IPS-11a (cell line): ENCODE measurements around the gene TDG.

Experiments
- H3K4me3 ChIP-seq: one replicate; pipeline ENCODE4 v1.5.1; 2013; ENCODE audit warnings: low read depth, low read length, control low read depth

Gene TDG

DNA sequence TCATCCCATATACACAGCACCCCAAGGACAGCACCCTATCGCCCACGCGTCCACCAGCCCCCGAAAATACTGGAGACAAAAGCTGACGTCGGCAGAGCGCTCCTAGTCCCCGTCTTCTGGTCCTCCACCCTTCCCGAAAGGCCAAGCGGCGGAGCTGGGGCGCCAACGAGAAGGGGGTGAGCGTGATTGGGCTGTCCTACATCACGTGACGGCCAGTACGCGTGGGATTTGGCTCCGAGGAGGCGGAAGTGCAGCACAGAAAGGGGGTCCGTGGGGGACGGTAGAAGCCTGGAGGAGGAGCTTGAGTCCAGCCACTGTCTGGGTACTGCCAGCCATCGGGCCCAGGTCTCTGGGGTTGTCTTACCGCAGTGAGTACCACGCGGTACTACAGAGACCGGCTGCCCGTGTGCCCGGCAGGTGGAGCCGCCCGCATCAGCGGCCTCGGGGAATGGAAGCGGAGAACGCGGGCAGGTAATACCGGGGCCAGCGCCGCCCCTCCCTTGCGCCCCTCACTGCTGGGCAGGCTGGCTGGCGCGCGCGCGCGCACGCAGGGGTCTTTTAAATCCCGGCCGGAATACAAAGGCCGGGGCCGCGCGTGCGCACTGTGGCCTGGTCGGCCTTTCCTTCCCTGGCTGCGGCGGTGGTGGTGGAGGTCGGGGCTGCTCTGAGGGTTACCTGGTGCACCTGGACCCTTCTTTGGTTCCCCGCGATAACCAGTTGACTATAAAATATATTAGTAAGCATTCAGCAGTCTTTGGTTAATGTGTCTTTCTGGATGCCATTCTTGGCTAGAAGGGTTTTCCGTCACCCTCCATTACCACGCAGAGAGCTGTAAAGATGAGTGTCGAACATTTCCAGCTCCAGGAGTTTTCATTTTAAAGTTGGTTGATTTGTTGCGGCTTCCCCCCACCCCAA is at the start of gene TDG:
Gene TDG (plus strand): TSS at position 283 of the 915 bp plus-strand sequence. CDS start 166 bp downstream, at position 449.
- H3K4me3 ChIP-seq = peak within 1 kb of the TSS; percentile 82

- H3K4me3 ChIP-seq = no peak overlapping the region
These were observed 47.8 kb upstream of the TDG start for GRCh38 chr12:103917873-103918272.

DNA sequence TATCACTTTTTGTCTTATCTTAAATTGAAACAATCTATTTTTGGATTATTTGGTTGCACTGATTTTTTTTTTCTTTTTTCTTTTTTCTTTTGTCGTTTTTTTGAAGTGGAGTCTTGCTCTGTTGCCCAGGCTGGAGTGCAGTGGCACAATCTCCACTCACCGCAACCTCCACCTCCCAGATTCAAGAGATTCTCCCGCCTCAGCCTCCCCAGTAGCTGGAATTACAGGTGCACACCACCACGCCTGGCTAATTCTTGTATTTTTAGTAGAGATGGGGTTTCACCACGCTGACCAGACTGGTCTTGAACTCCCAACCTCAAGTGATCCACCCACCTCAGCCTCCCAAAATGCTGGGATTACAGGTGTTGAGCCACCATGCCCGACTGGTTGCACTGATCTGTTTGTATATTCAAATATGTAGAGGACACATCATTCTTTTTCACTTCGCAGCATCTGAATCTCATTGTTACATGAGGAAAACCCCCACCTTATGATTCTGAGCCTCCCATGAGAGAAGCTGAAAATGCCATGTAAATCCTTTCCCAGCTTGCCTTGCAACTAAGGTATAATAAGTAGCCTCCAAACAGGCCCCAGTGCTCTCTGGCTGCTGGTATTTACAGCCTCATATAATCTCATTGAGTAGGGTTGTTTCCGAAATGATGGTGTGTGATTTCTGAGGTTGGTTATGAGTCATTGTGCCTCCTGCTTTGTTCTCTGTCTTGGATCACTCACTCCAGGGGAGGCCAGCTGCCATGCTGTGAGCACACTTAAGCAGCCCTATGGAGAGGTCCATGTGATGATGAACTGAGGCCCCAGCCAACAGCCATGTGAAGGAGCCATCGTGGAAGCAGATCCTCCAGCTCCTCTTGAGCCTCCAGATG is 40.7 kb upstream of the TDG start:
- H3K4me3 ChIP-seq = no peak overlapping the region

GRCh38 chr12:103928682-103929045 is 37.0 kb upstream of the TDG start:
- H3K4me3 ChIP-seq = peak overlapping the region; percentile 71

DNA sequence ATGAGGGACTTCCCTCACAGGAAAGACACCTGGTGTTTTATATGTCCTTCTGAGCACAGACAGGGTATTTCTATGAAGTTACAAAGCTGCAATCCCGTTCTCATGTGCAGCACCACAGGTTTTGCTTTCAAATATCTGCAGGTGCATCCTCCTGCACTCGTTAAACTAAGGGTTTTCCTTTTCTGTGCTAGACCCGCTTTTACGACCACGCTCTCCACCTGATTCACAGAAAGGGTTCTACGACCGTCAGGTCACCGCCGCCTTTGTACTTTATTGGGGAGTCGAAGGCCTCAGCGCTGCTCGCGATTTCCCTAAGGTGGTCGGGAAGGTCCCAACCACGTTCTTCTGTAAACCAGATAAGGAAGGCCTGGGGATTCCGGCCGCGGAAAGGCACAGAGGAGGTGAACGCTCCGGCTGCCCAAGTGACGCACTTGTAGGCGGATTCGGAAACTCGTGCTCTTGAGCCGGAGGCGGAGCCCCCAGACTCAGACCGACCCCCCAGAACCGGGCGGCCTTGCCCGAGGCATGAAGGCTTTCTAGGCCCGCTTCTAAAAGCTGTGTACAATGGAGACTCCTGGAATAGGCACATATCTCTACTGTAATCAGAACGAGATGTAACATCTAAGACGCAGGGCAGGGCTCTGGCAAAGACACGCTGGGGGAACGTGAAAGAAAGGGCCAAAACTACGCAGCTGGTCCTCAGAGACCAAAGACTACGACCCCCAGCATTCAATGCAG is 36.5 kb upstream of the TDG start:
- peak overlapping the region; percentile 71 for H3K4me3 ChIP-seq

GRCh38 chr12:103929784-103930033 is 36.0 kb upstream of the TDG start:
- H3K4me3 ChIP-seq = peak overlapping the region; percentile 71

GRCh38 chr12:103930034-103930786 is 35.5 kb upstream of the TDG start, which contains the start of gene HSP90B1:
Gene HSP90B1, plus strand, starts transcription at chr12:103930410. Its CDS starts 106 bp downstream, at chr12:103930516.
- H3K4me3 ChIP-seq = peak within 1 kb of the TSS; percentile 97

- peak overlapping the region; percentile 97 for H3K4me3 ChIP-seq
These were observed 34.6 kb upstream of the TDG start for GRCh38 chr12:103930787-103931735.

GRCh38 chr12:103933237-103933636 is 32.4 kb upstream of the TDG start:
- H3K4me3 ChIP-seq = no peak overlapping the region

- H3K4me3 ChIP-seq = no peak overlapping the region
These were observed 29.0 kb upstream of the TDG start for GRCh38 chr12:103936679-103937078.

DNA sequence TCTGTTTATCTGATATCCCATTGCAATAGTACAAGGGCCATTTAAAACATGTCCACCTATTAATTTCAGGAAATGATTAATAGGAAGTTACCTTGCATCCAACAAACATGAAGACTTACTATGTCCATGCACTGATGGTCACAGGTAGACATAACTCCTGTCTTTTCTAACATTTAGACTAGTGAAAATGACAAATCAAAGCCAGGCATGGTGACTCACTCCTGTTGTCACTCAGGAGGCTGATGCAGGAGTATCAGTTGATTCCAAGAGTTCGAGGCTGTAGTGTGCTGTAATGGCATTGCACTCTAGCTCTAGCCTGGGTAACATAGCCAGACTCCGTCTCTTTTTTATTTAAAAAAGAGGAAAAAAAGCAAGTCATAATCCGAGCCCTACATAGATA is 20.7 kb upstream of the TDG start:
- H3K4me3 ChIP-seq = no peak overlapping the region

DNA sequence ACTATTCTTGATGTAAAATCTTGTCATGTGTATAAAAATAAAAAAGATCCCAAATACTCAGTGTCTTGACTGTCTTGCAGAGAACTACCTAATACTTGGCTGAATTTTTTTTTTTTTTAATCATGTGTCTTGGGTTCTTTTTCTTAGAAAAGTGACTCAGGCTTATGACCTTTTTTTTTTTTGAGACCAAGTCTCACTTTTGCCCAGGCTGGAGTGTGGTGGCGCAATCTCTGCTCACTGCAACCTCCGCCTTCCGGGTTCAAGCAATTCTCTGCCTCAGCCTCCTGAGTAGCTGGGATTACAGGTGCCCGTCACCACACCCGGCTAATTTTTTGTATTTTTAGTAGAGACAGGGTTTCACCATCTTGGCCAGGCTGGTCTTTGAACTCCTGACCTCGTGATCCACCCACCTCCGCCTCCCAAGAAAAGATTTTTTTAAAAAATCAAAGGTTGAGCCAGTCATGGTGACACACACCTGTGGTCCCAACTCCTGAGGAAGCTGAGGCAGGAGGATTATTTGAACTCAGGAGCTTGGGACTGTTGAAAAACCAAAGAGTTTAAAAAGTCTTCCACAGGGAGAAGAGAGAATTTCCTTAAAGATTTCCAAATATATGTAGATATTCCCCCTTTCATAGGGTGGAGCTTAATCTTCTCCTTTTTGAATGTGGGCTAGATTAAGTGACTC is 17.7 kb upstream of the TDG start:
- H3K4me3 ChIP-seq = no peak overlapping the region

GRCh38 chr12:103948746-103949406 is 16.8 kb upstream of the TDG start:
- H3K4me3 ChIP-seq = no peak overlapping the region

GRCh38 chr12:103952497-103952896 is 13.2 kb upstream of the TDG start:
- H3K4me3 ChIP-seq = no peak overlapping the region

DNA sequence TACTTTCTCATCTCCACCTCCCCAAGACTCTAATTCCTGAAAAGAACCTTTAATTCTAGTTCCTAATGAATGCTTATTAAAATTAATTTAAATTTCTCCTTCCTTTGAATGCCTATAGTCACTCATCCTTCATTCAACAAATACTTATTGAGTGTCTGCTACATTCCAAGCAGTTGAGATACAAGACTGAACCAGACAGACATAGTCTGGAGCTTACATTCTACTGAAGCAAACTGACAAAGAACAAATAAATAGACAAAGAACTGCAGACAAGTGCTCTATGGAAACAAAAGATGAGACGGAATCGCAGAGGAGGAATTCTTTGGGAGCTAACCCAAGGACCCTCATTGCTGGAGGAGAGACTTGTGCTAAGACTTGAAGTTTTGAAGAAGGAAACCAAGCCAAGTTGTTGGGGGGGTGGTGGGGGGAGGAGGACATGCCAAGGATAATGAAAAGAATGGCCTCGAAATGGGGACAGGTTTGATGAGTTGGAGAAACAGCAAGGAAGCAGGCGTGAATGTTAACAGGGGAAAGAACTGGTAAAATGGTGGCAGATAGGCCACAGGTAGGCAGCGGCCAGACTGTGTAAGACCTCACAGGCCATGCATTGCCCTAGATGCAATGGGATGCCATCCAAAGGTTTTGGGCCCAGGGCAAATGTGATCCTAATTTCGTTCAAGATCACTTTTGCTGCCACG is 9.7 kb upstream of the TDG start:
- peak overlapping the region; percentile 99 for H3K4me3 ChIP-seq

- H3K4me3 ChIP-seq = peak overlapping the region; percentile 99
These were observed 9.1 kb upstream of the TDG start for GRCh38 chr12:103956509-103957027.

GRCh38 chr12:103957865-103958388 is 7.7 kb upstream of the TDG start:
- no peak overlapping the region for H3K4me3 ChIP-seq
